ENCODE results near the gene KRT33B.
A peak's percentile ranks its signal among the peaks of the same experiment; 100 is the strongest.

Gene KRT33B

DNA sequence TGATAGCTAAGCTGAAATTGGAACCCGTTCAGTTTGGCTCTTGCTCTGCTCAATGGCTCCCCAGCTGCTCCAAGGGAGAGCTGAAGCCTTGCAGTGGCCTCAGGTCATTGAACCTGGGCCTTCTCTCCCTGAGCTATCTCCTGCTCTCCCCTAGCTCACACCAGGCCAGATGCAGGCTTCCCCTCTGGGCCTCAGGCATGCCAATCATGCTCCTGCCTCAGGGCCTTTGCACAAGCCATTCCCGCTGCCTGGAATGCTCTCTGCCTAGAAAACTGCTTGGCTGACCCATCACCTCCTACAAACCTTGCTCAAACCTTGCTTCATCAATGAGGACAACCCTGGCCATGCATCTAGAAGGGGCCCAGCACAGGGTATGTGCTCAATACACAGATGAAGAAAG is 37.4 kb downstream of the KRT33B start:
- Histone ChIP-seq H3K79me2 (ENCODE audit: insufficient read depth, low read length) (no peaks in the 10 kb centered on the region), H3K4me2 (ENCODE audit: low read depth, low read length, poor library complexity, severe bottlenecking) (no peak overlapping the region), H3K4me3 (ENCODE audit: insufficient read depth, low read length, poor library complexity, severe bottlenecking) (no peak overlapping the region), H3K27ac (ENCODE audit: low read depth, low read length) (no peak overlapping the region), H3F3A (ENCODE audit: insufficient read depth) (no peaks in the 10 kb centered on the region), H3K9me2 (replicated peaks; ENCODE audit: insufficient read depth, low read length) (no peaks in the 10 kb centered on the region), H3K9me3 (ENCODE audit: insufficient read depth, low read length) (no peaks in the 10 kb centered on the region), H4K20me1 (ENCODE audit: low read depth, low read length) (no peaks in the 10 kb centered on the region), H3K36me3 (ENCODE audit: low read length) (no peaks in the 10 kb centered on the region), H3K27me3 (ENCODE audit: low read length) (no peaks in the 10 kb centered on the region), H3K9ac (ENCODE audit: low read length) (no peak overlapping the region), H2AFZ (ENCODE audit: low read depth, low read length, severe bottlenecking) (no peak overlapping the region)
- no peak for TF ChIP-seq EZH2phosphoT487 (conservative IDR thresholded peaks at IDR 0.05; ENCODE audit: low read length)
- TF ChIP-seq, protein P1, sequence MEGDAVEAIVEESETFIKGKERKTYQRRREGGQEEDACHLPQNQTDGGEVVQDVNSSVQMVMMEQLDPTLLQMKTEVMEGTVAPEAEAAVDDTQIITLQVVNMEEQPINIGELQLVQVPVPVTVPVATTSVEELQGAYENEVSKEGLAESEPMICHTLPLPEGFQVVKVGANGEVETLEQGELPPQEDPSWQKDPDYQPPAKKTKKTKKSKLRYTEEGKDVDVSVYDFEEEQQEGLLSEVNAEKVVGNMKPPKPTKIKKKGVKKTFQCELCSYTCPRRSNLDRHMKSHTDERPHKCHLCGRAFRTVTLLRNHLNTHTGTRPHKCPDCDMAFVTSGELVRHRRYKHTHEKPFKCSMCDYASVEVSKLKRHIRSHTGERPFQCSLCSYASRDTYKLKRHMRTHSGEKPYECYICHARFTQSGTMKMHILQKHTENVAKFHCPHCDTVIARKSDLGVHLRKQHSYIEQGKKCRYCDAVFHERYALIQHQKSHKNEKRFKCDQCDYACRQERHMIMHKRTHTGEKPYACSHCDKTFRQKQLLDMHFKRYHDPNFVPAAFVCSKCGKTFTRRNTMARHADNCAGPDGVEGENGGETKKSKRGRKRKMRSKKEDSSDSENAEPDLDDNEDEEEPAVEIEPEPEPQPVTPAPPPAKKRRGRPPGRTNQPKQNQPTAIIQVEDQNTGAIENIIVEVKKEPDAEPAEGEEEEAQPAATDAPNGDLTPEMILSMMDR (IDR thresholded peaks at IDR 0.05; ENCODE audit: insufficient read depth, low read length, poor library complexity, severe bottlenecking): no peak

DNA sequence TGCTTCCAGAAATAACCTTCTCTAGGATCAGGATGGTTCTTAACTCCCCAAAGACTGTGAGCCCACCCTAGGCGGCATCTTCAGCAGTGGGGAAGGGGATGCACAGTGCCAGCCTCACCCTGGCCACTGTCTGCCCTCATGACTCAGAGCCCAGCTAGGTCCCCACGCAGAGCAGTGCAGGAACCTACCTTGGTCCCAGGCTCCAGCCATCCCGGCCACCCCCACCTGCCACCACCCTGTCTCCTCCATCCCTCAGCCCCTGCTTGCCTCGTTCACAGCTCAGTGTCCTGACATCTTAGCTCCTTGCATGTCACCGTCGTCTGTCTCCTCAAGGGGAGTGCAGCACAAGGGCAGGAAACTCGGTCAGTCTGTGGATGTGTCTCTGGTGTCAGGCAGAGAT is 38.0 kb downstream of the KRT33B start:
- no peak overlapping the region for H3K9ac ChIP-seq (ENCODE audit: low read length)
- TF ChIP-seq EZH2phosphoT487 (conservative IDR thresholded peaks at IDR 0.05; ENCODE audit: low read length): no peak
- TF ChIP-seq, protein P1 (IDR thresholded peaks at IDR 0.05; ENCODE audit: insufficient read depth, low read length, poor library complexity, severe bottlenecking): no peak
- H3F3A ChIP-seq (ENCODE audit: insufficient read depth): no peaks in the 10 kb centered on the region
- H3K27ac ChIP-seq (ENCODE audit: low read depth, low read length): no peak overlapping the region
- no peaks in the 10 kb centered on the region for H3K27me3 ChIP-seq (ENCODE audit: low read length)
- no peak overlapping the region for H2AFZ ChIP-seq (ENCODE audit: low read depth, low read length, severe bottlenecking)
- no peaks in the 10 kb centered on the region for H4K20me1 ChIP-seq (ENCODE audit: low read depth, low read length)
- H3K9me2 ChIP-seq (replicated peaks; ENCODE audit: insufficient read depth, low read length): no peaks in the 10 kb centered on the region
- H3K36me3 ChIP-seq (ENCODE audit: low read length): no peaks in the 10 kb centered on the region
- no peaks in the 10 kb centered on the region for H3K9me3 ChIP-seq (ENCODE audit: insufficient read depth, low read length)
- H3K4me3 ChIP-seq (ENCODE audit: insufficient read depth, low read length, poor library complexity, severe bottlenecking): no peak overlapping the region
- H3K4me2 ChIP-seq (ENCODE audit: low read depth, low read length, poor library complexity, severe bottlenecking): no peak overlapping the region
- no peaks in the 10 kb centered on the region for H3K79me2 ChIP-seq (ENCODE audit: insufficient read depth, low read length)

DNA sequence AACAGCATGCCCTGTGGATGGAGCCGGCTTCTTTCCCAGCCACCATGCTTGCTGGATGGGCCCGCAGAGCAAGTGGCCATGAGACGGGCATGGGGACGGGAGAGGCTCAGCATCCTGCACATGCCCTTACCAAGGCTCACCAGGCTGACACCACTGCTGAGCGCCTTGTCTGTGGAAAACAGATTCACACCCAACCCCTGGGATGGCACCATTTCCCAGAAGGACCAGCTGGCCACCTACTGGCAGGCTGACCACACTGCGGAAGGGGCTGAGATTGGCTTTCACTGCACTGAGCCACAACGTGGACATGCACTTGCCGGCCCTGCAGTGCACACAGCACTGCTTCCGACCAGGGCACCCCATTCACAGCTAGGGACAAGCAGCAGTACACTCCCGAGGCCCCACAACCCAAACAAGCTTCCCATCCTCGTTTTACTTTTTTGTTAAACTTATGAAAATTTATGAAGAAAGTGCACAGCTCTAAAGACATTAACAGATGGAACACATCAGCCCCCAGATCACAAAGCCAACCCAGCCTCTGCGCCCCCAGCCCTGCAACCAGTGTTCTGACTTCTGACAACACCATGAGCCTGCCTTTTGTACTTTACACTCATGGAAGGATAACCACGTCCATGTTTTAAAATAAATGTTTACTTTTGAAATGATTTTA is 40.2 kb downstream of the KRT33B start:
- no peak overlapping the region for H2AFZ ChIP-seq (ENCODE audit: low read depth, low read length, severe bottlenecking)

More for the DNA sequence above, 40.2 kb downstream of the KRT33B start:
- Histone ChIP-seq H3K36me3 (ENCODE audit: low read length) (no peaks in the 10 kb centered on the region), H3K4me3 (ENCODE audit: insufficient read depth, low read length, poor library complexity, severe bottlenecking) (no peak overlapping the region), H3K27me3 (ENCODE audit: low read length) (no peaks in the 10 kb centered on the region), H3K4me2 (ENCODE audit: low read depth, low read length, poor library complexity, severe bottlenecking) (no peak overlapping the region), H4K20me1 (ENCODE audit: low read depth, low read length) (no peaks in the 10 kb centered on the region), H3K27ac (ENCODE audit: low read depth, low read length) (no peak overlapping the region), H3K9me2 (replicated peaks; ENCODE audit: insufficient read depth, low read length) (no peaks in the 10 kb centered on the region), H3K9me3 (ENCODE audit: insufficient read depth, low read length) (no peaks in the 10 kb centered on the region), H3F3A (ENCODE audit: insufficient read depth) (no peaks in the 10 kb centered on the region), H3K9ac (ENCODE audit: low read length) (no peak overlapping the region), H3K79me2 (ENCODE audit: insufficient read depth, low read length) (no peaks in the 10 kb centered on the region)
- no peak for TF ChIP-seq EZH2phosphoT487 (conservative IDR thresholded peaks at IDR 0.05; ENCODE audit: low read length)
- TF ChIP-seq, protein P1 (IDR thresholded peaks at IDR 0.05; ENCODE audit: insufficient read depth, low read length, poor library complexity, severe bottlenecking): peak; percentile 28

Data from SU-DHL-6 (cell line).